HEK293T (cell line): ENCODE data around the gene SH3PXD2A.

Source experiments
- CTCF ChIA-PET: fragments of 350-600 bp; formaldehyde crosslinking; extraction: SDS; loops from one replicate; lab custom pipeline; 2021; ENCODE audit warnings: antibody characterized with exemption, inconsistent platforms; lab: Yijun Ruan, JAX
- POLR2A ChIA-PET: fragments of 350-600 bp; formaldehyde crosslinking; extraction: SDS; loops from one replicate; lab custom pipeline; 2020; ENCODE audit warnings: antibody characterized with exemption, inconsistent platforms; lab: Yijun Ruan, JAX
- DNase-seq: peaks from one replicate; pipeline ENCODE4 v3.0.0; 2012; ENCODE audit warnings: mixed read lengths; ENCODE audit errors: extremely low spot score
- ARNT ChIP-seq: fragments of 450-650 bp; IDR thresholded peaks from 2 replicates; pipeline ENCODE4 v1.6.1; 2017; ENCODE audit warnings: mild to moderate bottlenecking
- BHLHE40 ChIP-seq: fragments of 450-650 bp; IDR thresholded peaks from 2 replicates; pipeline ENCODE4 v1.6.1; 2016; ENCODE audit warnings: mild to moderate bottlenecking, moderate library complexity, borderline replicate concordance
- CTBP1 ChIP-seq: fragments of 450-650 bp; IDR thresholded peaks from 2 replicates; pipeline ENCODE4 v1.6.1; 2016; ENCODE audit warnings: borderline replicate concordance
- ELF4 ChIP-seq: fragments of 450-650 bp; IDR thresholded peaks from 2 replicates; pipeline ENCODE4 v1.6.1; 2017; ENCODE audit warnings: antibody characterized with exemption
- FOXA1 ChIP-seq: fragments of 450-650 bp; IDR thresholded peaks from 2 replicates; pipeline ENCODE4 v1.6.1; 2016; ENCODE audit warnings: mild to moderate bottlenecking
- FOXK2 ChIP-seq: fragments of 450-650 bp; IDR thresholded peaks from 2 replicates; pipeline ENCODE4 v1.6.1; 2016; ENCODE audit warnings: mild to moderate bottlenecking
- FOXM1 ChIP-seq: fragments of 450-650 bp; IDR thresholded peaks from 2 replicates; pipeline ENCODE4 v1.6.1; 2017; ENCODE audit warnings: mild to moderate bottlenecking, borderline replicate concordance
- HDGF ChIP-seq: fragments of 450-650 bp; IDR thresholded peaks from 2 replicates; pipeline ENCODE4 v1.6.1; 2017; ENCODE audit warnings: antibody characterized with exemption, borderline replicate concordance
- L3MBTL2 ChIP-seq: fragments of 450-650 bp; conservative IDR thresholded peaks from 2 replicates; pipeline ENCODE4 v1.6.1; 2016; ENCODE audit warnings: mild to moderate bottlenecking
- LEF1 ChIP-seq: fragments of 450-650 bp; IDR thresholded peaks from 2 replicates; pipeline ENCODE4 v1.6.1; 2017; ENCODE audit warnings: mild to moderate bottlenecking, borderline replicate concordance
- NFRKB ChIP-seq: fragments of 450-650 bp; IDR thresholded peaks from 2 replicates; pipeline ENCODE4 v1.6.1; 2016; ENCODE audit warnings: mild to moderate bottlenecking, moderate library complexity
- PKNOX1 ChIP-seq: fragments of 450-650 bp; IDR thresholded peaks from 2 replicates; pipeline ENCODE4 v1.6.1; 2016
- SP1 ChIP-seq: fragments of 450-650 bp; IDR thresholded peaks from 2 replicates; pipeline ENCODE4 v1.6.1; 2017
- SUZ12 ChIP-seq: fragments of 450-650 bp; IDR thresholded peaks from 2 replicates; pipeline ENCODE4 v1.6.1; 2016; ENCODE audit warnings: mild to moderate bottlenecking
- TARDBP ChIP-seq: fragments of 450-650 bp; IDR thresholded peaks from 2 replicates; pipeline ENCODE4 v1.6.1; 2016
- ZNF384 ChIP-seq: fragments of 450-650 bp; IDR thresholded peaks from 2 replicates; pipeline ENCODE4 v1.6.1; 2016

The SH3PXD2A gene

GRCh38 chr10:103712898-103713498 lies 142.4 kb downstream of the SH3PXD2A start:
- POLR2A ChIA-PET, result interaction anchor here (1.2 kb wide), 1 partner anchor 142 kb away, joined by 3 read pairs; no protein-coding TSS in a partner anchor
- CTCF ChIA-PET, result interaction anchor here (0.6 to 2.8 kb wide), 13 partner anchors 14 to 585 kb away, joined by 3 to 18 read pairs (median 3); no protein-coding TSS in a partner anchor
- DNase-seq, result peak; percentile 88
- TF ChIP-seq PKNOX1 (peak; percentile 54; the same call in 1 of the 2 replicates), FOXK2 (no peak)

- ChIA-PET POLR2A (interaction anchor here (1.2 kb wide), 1 partner anchor 142 kb away, joined by 3 read pairs; no protein-coding TSS in a partner anchor), CTCF (interaction anchor here (0.6 to 2.8 kb wide), 7 partner anchors 53 to 178 kb away, joined by 3 to 18 read pairs (median 3); no protein-coding TSS in a partner anchor)
- no peak for DNase-seq
- TF ChIP-seq CTBP1 (no peak), HDGF (no peak), TARDBP (no peak), LEF1 (no peak), ARNT (no peak), FOXA1 (no peak), L3MBTL2 (no peak), ELF4 (no peak), SUZ12 (no peak), PKNOX1 (no peak), SP1 (no peak), BHLHE40 (no peak)
Observed at GRCh38 chr10:103712146-103712545, 143.2 kb downstream of the SH3PXD2A start.

- ChIA-PET CTCF (interaction anchor here (0.5 to 2.3 kb wide), 9 partner anchors 15 to 228 kb away, joined by 3 to 6 read pairs (median 3); no protein-coding TSS in a partner anchor), POLR2A (no interaction called here)
- no peak for DNase-seq
- TF ChIP-seq FOXA1 (no peak), L3MBTL2 (peak; percentile 78)
Observed at GRCh38 chr10:103711351-103711994, 143.9 kb downstream of the SH3PXD2A start.

- TF ChIP-seq ARNT (no peak), TARDBP (no peak), HDGF (no peak), FOXA1 (no peak), ZNF384 (no peak), CTBP1 (no peak), LEF1 (no peak), ELF4 (no peak), SP1 (no peak), BHLHE40 (no peak), NFRKB (no peak), L3MBTL2 (no peak), FOXM1 (no peak), FOXK2 (no peak), SUZ12 (no peak), PKNOX1 (no peak)
- POLR2A ChIA-PET, result no interaction called here
- no peak for DNase-seq
- CTCF ChIA-PET, result interaction anchor here (0.6 to 2.3 kb wide), 6 partner anchors 14 to 174 kb away, joined by 3 to 6 read pairs (median 4); no protein-coding TSS in a partner anchor
Observed at GRCh38 chr10:103710490-103710889, 144.9 kb downstream of the SH3PXD2A start.

GRCh38 chr10:103709341-103709920 lies 145.9 kb downstream of the SH3PXD2A start:
- ChIA-PET CTCF (no interaction called here), POLR2A (no interaction called here)
- TF ChIP-seq FOXM1 (no peak), SUZ12 (no peak), LEF1 (no peak), ARNT (no peak), L3MBTL2 (no peak), BHLHE40 (no peak)
- DNase-seq, result no peak

GRCh38 chr10:103708627-103709288 lies 146.6 kb downstream of the SH3PXD2A start:
- POLR2A ChIA-PET, result no interaction called here
- no peak for DNase-seq
- CTCF ChIA-PET, result interaction anchor here (1.5 kb wide), 1 partner anchor 23 kb away, joined by 3 read pairs; no protein-coding TSS in a partner anchor
- TF ChIP-seq PKNOX1, result no peak
- TF ChIP-seq L3MBTL2, result no peak
- TF ChIP-seq FOXM1, result no peak
- TF ChIP-seq ZNF384, result no peak
- no peak for TF ChIP-seq BHLHE40
- TF ChIP-seq ARNT, result no peak
- TF ChIP-seq NFRKB, result no peak
- no peak for TF ChIP-seq FOXK2
- no peak for TF ChIP-seq FOXA1
- TF ChIP-seq SUZ12, result no peak
- no peak for TF ChIP-seq ELF4
- no peak for TF ChIP-seq CTBP1
- no peak for TF ChIP-seq HDGF
- TF ChIP-seq TARDBP, result no peak
- no peak for TF ChIP-seq LEF1
- TF ChIP-seq SP1, result no peak
